ENCODE results near the gene MCCD1.

DNA sequence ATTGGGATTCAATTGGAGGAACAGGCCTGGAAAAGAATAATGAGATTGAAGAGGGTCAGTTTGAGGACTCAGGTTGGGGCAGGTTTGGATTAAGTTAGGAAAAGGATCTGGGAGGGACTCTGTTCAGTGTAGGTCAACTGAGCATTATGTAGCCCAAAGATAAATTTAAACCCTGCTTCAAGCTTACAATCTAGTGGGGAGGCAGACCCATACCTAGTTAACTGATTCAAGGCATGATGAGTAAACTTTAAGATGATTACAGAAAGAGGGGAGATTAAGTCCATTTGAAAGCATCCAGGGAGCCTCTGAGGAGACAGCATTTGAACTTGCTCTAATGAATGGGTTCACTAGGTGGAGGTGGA lies 31.9 kb downstream of the MCCD1 start:
- TF ChIP-seq, protein P1, sequence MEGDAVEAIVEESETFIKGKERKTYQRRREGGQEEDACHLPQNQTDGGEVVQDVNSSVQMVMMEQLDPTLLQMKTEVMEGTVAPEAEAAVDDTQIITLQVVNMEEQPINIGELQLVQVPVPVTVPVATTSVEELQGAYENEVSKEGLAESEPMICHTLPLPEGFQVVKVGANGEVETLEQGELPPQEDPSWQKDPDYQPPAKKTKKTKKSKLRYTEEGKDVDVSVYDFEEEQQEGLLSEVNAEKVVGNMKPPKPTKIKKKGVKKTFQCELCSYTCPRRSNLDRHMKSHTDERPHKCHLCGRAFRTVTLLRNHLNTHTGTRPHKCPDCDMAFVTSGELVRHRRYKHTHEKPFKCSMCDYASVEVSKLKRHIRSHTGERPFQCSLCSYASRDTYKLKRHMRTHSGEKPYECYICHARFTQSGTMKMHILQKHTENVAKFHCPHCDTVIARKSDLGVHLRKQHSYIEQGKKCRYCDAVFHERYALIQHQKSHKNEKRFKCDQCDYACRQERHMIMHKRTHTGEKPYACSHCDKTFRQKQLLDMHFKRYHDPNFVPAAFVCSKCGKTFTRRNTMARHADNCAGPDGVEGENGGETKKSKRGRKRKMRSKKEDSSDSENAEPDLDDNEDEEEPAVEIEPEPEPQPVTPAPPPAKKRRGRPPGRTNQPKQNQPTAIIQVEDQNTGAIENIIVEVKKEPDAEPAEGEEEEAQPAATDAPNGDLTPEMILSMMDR (IDR thresholded peaks at IDR 0.05): no peak
- no peak for TF ChIP-seq POLR2A (IDR thresholded peaks at IDR 0.05)
